Measurements from ENCODE around the gene TOPAZ1.

GRCh38 chr3:44292276-44292675 lies 50.6 kb downstream of the TOPAZ1 start:
- no peak for TF ChIP-seq CTCF (IDR thresholded peaks at IDR 0.05; ENCODE audit: low read depth, low read length)
- no peak for TF ChIP-seq EZH2phosphoT487 (IDR thresholded peaks at IDR 0.05; ENCODE audit: low read depth)

All from OCI-LY3 (cell line).